ENCODE data around the gene MRPL42. TPM values are rescaled to one million over a fixed set of nuclear protein-coding genes. Genes with fewer than 3 reads are reported as not detected.

MRPL42 gene
- total and polyA plus RNA-seq, 2 of the 4 experiments (the other 2 are of a cell fraction), result 64.2 to 90.7 TPM

DNA sequence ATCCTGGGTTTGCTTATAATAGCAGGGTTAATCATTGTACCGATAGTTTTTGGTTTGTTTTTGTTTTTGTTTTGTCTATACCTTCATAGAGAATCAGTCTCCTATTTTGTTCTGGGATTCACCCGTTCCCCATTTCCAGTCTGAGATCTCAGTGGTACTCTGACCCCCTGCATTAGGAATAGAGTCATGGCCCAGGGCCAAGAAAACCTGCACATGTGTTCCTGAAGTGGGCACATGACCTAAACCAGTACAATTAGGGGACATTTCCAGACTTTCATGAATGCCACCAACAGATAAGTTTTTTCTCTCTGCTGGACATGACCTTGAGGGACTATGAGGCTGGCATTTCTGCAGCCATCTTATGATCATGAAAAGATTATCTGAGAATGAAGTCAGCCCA, 52.5 kb downstream of the MRPL42 start:
- Histone ChIP-seq H2BK20ac (ENCODE audit: low read depth, low read length) (no peak overlapping the region), H3K79me1 (ENCODE audit: low read depth in 1 of 2, low read length in 2 of 2) (no peaks in the 10 kb centered on the region), H3K4me2 (ENCODE audit: low read depth, low read length) (no peak overlapping the region), H3K27me3 (ENCODE audit: control insufficient read depth, insufficient read depth, low read length) (no peaks in the 10 kb centered on the region), H3K4me1 (ENCODE audit: control insufficient read depth, insufficient read depth, low read length) (peaks cover 5% of the 10 kb centered on the region), H4K91ac (ENCODE audit: insufficient read depth, low read depth, low read length) (no peak overlapping the region), H4K8ac (ENCODE audit: low read depth in 2 of 2, low read length in 2 of 2) (no peak overlapping the region), H3K18ac (ENCODE audit: low read depth, low read length) (no peak overlapping the region), H3K27ac (ENCODE audit: insufficient read depth, low read length) (no peak overlapping the region), H2AK9ac (replicated peaks; ENCODE audit: low read depth, low read length, poor library complexity) (no peak overlapping the region), H3K4ac (ENCODE audit: low read depth, low read length) (no peak overlapping the region), H3K56ac (ENCODE audit: extremely low read depth, insufficient read depth, low read length) (no peak overlapping the region), H3K9ac (ENCODE audit: low read depth, low read length) (no peak overlapping the region), H3K9me3 (ENCODE audit: control insufficient read depth, insufficient read depth, low read length) (no peaks in the 10 kb centered on the region), H4K5ac (ENCODE audit: low read depth, low read length) (no peak overlapping the region), H2BK120ac (ENCODE audit: low read depth, low read length) (no peak overlapping the region), H3K36me3 (ENCODE audit: control insufficient read depth, insufficient read depth, low read length) (no peaks in the 10 kb centered on the region), H2AFZ (replicated peaks; ENCODE audit: low read length, poor library complexity) (no peak overlapping the region), H3K4me3 (ENCODE audit: insufficient read depth, low read depth, low read length) (no peak overlapping the region), H4K20me1 (ENCODE audit: insufficient read depth, low read length) (no peaks in the 10 kb centered on the region), H2AK5ac (ENCODE audit: low read depth, low read length) (no peak overlapping the region), H2BK5ac (ENCODE audit: low read depth, low read length, poor library complexity, severe bottlenecking) (no peak overlapping the region), H3K23ac (ENCODE audit: low read depth, low read length) (no peak overlapping the region), H3K9me1 (ENCODE audit: insufficient read depth, low read length) (peaks cover 8% of the 10 kb centered on the region), H2BK15ac (ENCODE audit: low read depth, low read length) (no peak overlapping the region), H3K14ac (replicated peaks; ENCODE audit: low read depth, low read length) (no peak overlapping the region)
- ATAC-seq (ENCODE audit: low read depth), result no peak
- ChIA-PET POLR2A (ENCODE audit: unreplicated experiment) (interaction anchor here (0.7 kb wide), 1 partner anchor 163 kb away, joined by 3 read pairs; no protein-coding TSS in a partner anchor), CTCF (no interaction called here)
- no peak for DNase-seq
- intact Hi-C loops (cut with micrococcal nuclease) (no loop called here), in situ Hi-C loops (cut with MboI; ENCODE audit: low sequenced_read_pairs) (no loop called here), dilution Hi-C loops (cut with HindIII; ENCODE audit: low sequenced_read_pairs, unreplicated experiment) (no loop called here)
- no TSS peak for BruUV-seq (replicated peaks)
- TF ChIP-seq FOS (IDR thresholded peaks at IDR 0.05; ENCODE audit: low read depth, low read length), result no peak
- TF ChIP-seq BHLHE40 (IDR thresholded peaks at IDR 0.05; ENCODE audit: low read depth, low read length), result no peak
- no peak for TF ChIP-seq SMC3 (IDR thresholded peaks at IDR 0.05; ENCODE audit: low read depth, low read length)
- no peak for TF ChIP-seq ELK1 (IDR thresholded peaks at IDR 0.05; ENCODE audit: borderline replicate concordance, low read depth, low read length)
- no peak for TF ChIP-seq CHD1 (IDR thresholded peaks at IDR 0.05; ENCODE audit: low read depth, low read length)
- TF ChIP-seq MAFK (IDR thresholded peaks at IDR 0.05; ENCODE audit: low read depth, low read length), result no peak
- TF ChIP-seq NFE2L2 (IDR thresholded peaks at IDR 0.05; ENCODE audit: low read depth, low read length), result no peak
- no peak for TF ChIP-seq RAD21 (IDR thresholded peaks at IDR 0.05; ENCODE audit: low read length)
- no peak for TF ChIP-seq POLR2A (IDR thresholded peaks at IDR 0.05; ENCODE audit: low read depth, low read length)
- TF ChIP-seq RCOR1 (IDR thresholded peaks at IDR 0.05; ENCODE audit: insufficient replicate concordance, low read length), result no peak
- no peak for TF ChIP-seq CEBPB (IDR thresholded peaks at IDR 0.05; ENCODE audit: low read depth, low read length)
- TF ChIP-seq RFX5 (IDR thresholded peaks at IDR 0.05; ENCODE audit: low read depth, low read length), result no peak
- TF ChIP-seq, protein P1, sequence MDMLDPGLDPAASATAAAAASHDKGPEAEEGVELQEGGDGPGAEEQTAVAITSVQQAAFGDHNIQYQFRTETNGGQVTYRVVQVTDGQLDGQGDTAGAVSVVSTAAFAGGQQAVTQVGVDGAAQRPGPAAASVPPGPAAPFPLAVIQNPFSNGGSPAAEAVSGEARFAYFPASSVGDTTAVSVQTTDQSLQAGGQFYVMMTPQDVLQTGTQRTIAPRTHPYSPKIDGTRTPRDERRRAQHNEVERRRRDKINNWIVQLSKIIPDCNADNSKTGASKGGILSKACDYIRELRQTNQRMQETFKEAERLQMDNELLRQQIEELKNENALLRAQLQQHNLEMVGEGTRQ (IDR thresholded peaks at IDR 0.05; ENCODE audit: low read depth, low read length), result no peak
- no peak for TF ChIP-seq MAZ (IDR thresholded peaks at IDR 0.05; ENCODE audit: borderline replicate concordance, low read depth, low read length)
- no CpG with 5 or more reads among the region's 2 CpGs for WGBS, 2 experiments (ENCODE audit: extremely low coverage in 2 of 2, insufficient read length in 1 of 2)
